ENCODE data around the gene USP49. TPM values are rescaled to one million over a fixed set of nuclear protein-coding genes. Genes with fewer than 3 reads are reported as not detected.

Gene USP49
- total RNA-seq, 1 donor from 2014 or later: 2.9 TPM

DNA sequence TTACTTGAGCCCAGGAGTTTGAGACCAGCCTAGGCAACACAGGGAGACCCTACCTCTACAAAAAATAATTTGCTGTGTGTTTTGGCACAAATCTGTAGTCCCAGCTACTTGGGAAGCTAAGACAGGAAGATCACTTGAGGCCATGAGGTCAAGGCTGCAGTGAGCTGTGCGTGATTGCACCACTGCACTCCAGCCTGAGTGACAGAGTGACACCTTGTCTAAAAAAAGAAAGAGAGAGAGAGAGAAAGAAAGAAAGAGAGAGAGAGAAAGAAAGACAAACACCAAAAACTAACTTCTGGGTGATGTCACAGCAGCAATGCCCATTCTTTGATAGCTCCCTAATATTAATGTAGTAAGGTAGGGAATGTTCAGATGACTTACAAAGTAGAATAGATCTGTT, 20.4 kb downstream of the USP49 start:
- DNase-seq (ENCODE audit: low spot score): no peak

DNA sequence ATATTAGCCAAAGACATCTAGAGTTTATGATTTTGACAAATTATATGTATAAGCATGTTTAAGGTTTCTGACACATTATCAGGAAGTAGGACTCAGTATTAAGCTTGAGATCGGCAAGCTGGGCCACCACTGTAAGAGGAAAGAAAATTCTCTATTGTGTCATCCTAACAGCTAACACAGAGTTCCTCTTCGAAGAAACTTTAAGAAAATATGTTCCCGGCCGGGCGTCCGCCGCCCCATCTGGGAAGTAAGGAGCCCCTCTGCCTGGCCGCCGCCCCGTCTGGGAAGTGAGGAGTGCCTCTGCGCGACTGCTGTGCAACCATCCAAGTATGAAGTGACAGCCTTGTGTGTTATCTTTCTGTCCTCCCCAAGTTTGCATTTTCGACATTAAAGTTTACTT, 23.0 kb downstream of the USP49 start:
- DNase-seq (ENCODE audit: low spot score): no peak

DNA sequence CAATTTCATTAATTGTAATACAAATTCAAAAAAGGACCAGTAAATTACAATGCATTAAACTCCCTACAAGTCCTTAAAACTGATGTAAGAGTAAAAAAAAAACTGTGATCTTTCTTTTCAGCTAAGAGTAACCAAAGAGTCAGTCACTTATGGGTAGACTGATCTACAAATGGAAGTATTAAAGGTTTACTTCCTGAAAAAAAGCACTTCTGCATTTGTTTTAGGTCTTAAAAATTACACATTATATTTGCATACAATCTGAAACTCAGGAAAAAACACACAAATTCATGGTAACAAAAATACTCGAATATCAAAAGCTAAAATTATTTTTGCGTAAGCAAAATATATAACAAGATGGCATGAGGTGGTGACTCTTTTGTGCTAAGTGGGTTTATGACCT, 23.5 kb downstream of the USP49 start:
- no peak for DNase-seq (ENCODE audit: low spot score)

DNA sequence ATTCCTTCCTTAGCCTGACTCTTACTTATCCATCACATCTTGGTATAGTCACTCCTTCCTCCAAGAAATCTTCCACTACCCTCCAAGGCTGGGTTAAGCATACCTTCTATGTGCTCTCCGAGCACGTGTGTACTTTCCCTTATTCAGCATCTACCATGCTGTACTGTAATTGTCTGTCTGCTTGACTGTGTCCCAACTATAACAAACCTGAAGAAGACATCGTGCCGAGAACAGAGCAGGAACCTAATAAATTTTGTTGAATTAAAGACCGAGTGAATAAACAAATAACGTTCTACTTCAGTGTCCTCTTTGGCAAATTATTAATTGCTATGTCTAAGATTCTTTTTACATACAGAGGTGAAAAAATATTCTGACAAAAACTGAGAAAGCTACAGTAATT, 35.8 kb downstream of the USP49 start:
- DNase-seq (ENCODE audit: low spot score): no peak

DNA sequence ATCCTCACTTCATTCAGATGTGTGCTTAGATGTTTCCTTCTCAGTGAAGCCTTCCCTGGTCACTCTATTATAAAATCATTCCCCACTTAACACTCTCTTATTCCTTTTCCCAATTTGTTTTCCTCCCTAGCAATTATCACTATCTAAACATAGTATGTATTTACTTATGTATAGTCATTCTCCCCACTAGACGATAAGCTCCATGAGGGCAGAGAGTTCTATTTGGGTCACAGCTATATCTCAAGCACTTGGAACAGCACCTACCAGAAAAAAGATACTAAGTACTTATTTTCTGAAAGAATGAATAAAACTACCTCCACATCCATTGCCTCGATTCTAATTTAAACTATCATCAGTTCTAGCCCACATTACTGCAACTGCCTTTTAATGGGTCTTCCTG, 36.5 kb downstream of the USP49 start:
- DNase-seq (ENCODE audit: low spot score): no peak

DNA sequence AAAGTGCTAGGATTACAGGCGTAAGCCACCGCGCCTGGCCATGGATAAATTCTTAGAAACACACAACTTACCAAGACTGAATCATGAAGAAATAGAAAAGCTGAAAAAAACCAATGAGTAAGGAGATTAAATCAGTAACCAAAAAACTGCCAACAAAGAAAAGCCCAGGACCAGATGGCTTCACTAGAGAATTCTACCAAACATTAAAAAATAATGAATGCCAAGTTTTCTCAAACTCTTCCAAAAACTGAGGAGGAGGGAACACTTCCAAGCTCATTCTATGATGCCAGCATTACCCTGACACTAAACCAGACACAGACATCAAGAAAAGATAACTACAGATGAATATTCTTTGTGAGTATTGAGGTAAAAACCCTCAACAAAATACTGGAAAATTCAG, 44.3 kb downstream of the USP49 start:
- DNase-seq (ENCODE audit: low spot score): no peak

DNA sequence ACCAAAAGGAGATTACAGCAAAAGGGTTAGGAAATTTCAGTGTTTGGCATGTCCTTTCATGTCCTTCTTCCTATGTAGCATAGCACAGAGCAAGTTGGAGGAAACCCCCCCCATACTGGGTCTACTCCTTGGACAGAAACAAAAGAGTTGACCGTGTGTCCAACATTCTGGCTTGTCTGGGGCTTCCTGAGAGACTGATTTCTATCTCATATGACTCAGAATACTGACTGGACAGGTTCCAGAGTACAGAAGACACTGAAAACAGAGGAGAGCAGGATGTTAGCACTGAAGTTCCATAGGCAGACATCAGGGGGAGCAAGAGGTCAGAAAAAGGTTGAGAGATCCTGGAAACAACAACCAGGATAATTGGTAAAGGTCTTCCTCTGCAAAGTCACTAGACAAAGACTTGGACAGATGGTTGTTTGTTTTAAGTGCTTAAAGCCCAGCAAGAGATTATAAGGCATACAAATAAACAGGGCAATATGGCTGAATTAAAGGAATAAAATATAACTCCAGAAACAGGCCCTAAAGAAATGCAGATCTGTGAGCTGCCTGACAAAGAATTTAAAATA, 48.4 kb downstream of the USP49 start:
- peak; percentile 88 for DNase-seq (ENCODE audit: low spot score)

DNA sequence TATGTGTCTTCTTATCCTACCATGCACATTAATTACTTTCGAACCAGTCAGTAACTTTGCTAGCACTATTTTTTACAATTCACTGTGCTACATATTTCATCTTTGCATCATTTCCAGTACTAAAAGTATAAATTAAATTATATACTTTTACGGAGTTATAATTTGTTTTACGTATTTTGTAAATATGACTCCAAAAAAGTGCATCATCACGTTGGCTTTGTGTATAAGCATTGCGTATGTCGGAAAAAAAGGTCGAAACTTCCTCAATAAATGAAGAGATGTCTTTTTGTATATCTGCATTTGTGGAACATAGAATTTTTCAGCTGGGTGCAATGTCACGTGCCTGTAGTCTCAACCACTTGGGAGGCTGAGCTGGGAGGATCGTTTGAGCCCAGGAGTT, 52.0 kb downstream of the USP49 start:
- no peak for DNase-seq (ENCODE audit: low spot score)

DNA sequence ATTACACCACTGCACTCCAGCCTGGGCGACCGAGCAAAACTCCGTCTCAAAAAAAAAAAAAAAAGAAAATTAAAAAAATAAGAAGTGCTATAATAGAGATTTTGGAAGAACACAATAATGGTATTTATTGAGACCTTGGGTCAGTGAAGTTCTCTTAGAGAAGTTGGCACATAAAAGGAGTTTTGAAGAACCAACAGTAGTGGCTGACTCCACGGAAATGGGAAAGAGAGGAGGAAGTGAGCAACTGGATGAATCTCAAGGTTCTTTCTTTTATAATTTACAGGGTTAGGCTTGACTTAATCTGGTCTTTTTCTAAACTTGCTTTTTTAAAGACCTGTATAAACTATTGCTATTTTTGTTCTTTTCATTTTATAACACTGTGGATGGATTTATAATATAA, 54.8 kb downstream of the USP49 start:
- no peak for DNase-seq (ENCODE audit: low spot score)

DNA sequence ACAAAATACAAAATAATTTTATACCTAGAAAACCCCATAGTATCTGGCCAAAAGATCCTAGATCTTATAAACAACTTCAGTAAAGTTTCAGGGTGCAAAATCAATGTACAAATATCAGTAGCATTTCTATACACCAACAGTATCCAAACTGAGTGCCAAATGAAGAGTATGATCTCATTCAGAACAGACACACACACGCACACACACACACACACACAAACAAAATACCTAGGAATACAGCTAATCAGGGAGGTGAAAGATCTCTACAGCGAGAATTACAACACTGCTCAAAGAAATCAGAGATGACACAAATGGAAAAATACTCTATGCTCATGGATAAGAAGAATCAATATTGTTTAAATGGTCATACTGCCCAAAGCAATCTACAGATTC, 58.5 kb downstream of the USP49 start:
- DNase-seq (ENCODE audit: low spot score): no peak

DNA sequence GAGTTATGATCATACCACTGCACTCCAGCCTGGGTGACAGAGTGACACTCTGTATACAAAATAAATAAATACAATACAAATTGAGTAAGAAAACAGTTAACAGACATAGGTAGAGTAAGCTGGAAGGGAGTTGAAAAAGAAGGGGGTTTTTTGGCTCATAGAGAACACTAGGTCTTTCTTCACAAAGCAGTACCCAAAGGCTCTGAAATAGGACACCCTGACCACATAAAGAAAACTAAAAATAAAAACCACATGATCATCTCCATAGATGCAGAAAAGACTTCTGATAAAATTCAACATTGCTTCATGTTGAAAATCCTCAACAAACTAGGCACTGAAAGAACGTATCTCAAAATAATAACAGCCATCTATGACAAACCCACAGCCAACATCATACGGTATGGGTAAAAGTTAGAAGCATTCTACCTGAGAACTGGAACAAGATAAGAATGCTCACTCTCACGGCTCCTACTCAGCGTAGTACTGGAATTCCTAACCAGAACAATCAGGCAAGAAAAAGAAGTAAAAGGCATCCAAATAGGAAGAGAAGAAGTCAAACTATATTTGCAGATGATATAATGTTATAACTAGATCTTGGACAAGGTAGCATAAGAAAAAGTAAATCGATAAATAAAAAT, 59.0 kb downstream of the USP49 start:
- no peak for DNase-seq (ENCODE audit: low spot score)

DNA sequence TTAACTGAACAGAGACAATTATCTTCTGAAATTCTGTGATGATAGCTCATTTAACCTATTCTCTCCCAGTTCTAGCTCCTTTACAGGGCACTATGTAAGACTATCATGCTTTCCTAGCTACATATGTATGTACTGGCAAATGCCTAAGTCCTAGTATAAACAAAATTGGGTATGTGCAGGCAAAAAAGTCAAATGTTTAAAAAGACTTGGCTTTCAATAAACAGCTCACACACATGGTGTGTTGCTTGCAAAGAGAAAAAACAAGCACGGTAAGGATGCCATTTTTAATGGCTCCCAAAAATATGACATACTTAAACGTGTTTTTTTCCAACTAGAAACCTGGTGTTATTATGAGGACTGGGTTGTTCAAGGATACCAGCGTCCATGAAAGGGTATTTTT, 62.9 kb downstream of the USP49 start:
- DNase-seq (ENCODE audit: low spot score): no peak

DNA sequence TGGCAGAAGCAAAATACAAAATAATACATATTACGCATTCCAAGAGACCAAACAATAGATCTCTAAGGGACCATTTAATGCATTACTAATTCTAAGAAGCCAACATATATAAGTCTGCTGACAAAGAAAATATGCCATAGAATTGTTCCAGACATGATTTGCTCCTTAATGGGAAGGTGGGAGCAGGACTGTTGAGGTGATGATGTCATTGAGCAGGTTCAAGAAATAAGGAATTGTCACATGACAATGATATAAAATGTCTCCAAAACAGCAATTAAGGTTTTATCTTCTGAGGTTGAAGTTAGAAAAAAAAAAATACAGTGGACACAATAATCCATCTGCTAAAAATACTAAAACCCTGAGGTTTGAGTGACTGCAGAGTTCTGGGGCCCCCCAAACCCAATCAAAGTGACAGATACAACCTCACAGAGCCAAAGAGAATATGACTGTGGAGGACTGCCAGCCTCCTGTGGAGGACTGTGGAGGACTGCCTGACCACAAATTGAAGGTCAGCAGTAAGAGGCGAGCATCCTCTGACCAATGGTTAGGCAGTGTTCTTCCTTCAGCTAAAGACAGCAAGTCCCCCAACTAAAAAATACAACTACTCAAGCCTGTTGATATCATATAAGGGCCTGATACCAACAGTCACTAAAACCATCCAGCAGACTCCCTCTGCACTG, 68.7 kb downstream of the USP49 start:
- DNase-seq (ENCODE audit: low spot score): no peak

DNA sequence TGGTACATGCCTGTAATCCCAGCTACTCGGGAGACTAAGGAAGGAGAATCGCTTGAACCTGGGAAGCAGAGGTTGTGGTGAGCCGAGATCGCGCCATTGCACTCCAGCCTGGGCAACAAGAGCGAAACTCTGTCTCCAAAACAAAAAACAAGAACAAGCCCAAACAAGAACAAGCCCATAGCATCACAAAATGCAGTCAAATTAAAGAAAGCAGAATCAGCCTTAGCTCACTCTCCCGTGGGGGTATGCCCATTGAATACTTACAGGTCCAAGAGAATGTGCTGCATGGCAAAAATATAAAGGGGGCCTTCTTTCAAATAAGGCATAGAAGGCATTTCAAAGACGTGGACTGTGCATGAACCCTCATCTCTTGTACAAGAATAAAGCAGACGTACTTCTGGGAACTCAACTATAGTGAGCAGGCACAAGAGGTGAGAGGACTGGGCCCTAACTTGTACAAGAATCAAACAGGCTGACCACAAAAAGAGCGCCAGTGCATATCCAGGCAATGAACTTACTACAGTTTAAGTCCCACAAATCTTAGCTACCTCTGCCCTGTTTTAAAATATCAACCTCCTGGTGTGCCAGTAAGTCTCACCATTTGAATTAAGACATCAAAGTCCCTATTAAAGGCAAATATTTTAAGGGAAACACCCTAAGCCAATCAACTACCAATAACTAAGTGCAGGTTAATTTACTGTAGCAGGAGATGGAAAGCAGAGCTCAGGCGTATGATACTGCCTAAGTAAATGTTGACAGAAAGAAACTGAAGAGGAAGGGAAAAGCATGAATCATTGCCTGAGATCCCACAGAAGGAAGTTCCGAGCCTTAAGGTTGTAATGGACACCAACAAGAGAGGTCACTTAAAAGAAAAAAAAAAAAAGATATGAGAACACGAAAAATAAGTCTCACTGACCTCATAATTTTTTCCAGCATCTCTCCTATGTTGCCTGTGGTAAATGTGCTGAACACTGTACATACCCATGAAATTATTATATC, 70.3 kb downstream of the USP49 start:
- DNase-seq (ENCODE audit: low spot score): no peak

DNA sequence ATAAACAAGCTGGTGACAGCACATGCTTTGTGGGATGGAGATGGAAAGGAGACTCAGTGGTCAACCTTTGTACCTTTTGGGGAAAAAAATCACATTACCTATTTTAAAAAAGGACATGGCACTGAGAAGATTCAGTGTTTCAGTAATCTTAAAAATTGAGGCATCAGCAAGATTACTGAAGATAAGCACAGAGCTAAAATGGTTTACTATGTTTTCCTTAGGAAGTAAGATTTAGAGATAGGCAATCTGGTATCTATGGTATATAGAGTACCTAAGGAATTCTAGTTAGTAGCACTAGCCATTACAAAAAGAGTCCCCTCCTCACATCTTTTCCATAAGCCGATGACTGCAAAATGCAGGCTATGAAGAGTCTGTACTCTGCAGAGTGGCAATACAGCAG, 72.0 kb downstream of the USP49 start:
- no peak for DNase-seq (ENCODE audit: low spot score)

DNA sequence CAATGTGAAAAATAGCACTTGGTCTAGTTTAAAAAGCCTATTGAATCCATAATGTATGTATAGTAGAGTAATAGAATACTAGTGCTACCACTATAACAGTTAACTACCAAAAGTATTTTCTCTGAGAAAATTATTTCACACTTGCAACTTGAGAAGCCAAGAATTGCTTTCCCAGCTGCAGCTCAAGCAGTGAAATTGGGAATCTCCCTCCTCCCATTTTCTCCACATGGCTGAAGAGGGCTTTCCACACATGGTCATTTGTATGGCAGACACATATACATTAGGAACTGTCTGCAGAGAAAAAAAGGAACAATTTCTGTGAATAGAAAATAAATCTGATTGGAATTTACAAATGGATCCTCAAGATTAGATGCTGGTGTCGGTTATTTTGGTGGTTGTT, 73.2 kb downstream of the USP49 start:
- DNase-seq (ENCODE audit: low spot score): no peak

DNA sequence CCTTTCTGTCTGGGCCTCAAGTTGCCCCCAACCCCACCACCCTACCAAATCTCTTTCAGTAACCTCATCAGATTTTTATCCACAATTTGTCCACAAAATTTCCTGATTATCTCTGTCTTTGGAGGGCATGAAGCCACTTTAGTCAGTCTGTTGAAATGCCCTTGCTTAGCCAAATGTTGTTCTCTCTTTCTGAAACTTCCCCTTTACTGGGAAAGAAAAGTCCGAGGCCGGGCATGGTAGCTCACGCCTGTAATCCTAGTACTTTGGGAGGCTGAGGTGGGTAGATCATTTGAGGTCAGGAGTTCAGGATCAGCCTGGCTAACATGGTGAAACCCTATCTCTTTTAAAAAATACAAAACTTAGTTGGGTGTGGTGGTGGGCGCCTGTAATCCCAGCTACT, 73.9 kb downstream of the USP49 start:
- no peak for DNase-seq (ENCODE audit: low spot score)

DNA sequence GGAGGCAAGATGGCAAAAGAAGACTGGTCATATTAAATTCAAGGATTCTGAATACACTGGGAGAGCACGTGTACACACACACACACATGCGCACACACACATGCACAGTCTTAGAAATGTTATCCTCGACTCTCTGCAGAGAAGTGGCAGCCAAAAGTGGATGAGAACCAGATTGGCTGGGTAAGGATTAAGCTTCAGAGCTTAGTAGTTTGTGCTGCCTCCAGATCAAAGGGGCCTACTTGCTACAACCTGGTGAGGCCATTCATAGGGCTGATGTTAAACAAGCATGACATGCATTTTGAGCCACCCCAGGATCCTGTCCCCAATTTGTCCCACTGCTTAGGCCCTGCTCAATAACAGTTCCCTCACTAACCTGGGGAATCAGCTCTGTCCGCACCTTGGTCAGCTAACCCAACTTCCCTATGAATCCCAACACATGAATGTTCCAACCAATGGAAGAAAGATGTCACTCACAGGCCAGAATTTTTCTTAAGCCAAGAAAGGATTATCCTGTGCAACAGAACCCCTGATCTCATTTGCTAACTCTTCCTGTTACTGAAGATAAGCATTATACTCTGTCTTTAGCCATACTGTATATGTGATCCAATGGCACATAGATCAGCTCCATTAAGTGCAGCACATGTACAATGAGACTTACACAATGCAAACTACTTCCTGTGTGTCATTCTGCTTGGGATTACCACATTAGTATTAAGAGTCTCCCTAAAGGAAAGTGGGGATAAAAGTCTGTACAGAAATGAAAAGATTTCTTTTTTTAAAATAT, 76.7 kb downstream of the USP49 start:
- peak; percentile 38 for DNase-seq (ENCODE audit: low spot score)

DNA sequence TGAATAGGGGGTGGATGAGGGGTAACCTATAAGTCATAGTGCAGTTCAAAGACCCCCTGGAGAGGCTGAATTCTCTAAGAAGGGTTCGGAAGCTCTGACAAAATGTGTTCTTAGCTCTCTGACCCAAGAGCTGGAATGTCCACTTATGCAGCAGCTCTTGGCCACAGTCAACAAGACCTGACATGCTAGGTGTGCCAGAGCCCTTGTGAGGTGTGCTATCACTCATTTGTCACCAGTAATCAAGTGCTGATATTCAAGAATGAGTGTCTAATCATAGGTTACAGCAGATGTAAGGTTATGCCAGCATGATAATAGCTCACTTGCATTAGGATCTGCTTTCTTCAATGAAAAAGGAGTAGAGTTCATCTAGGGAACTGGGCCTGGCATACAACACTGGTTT, 79.6 kb downstream of the USP49 start:
- no peak for DNase-seq (ENCODE audit: low spot score)

DNA sequence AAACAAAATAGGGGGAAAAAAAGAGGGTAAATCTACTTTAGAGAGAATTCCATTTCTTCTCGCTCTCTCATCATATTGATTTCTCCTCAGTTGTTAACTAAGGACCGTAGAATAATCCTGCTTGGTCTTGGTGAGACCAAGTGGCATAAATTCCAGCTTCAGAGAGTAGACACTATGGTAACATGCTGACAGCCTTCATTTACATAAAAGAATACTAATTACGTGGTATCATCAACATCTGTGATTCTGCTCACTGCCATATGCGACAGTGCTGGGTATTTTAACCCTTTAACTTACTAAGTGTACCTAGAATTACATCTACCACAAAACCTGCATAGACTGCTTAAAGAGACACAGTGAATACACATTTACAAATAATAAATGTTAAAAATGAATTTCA, 80.5 kb downstream of the USP49 start:
- no peak for DNase-seq (ENCODE audit: low spot score)

DNA sequence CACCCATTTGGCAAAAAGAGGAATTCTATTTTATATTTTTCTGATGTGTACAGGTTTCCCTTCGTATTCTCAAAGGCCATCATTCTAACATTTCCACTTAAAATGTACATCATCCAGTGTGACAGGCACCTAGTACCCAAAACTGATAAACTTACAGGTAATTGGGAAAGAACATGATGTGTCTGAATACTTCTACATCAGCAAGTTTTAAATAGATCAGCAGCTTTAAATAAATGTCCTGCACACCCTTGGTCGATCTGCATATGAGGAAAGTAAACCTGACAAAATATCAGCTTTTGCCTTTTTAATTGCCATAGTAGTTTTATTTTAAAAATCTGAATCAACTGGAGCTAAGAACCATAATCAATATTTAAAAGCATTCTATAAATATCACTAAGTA, 81.2 kb downstream of the USP49 start:
- DNase-seq (ENCODE audit: low spot score): no peak

All from umbilical cord (tissue), 2 donors.